D721Med (cell line): Measurements from ENCODE around the gene AREL1.
"Not testable (repeated sequence)": the region's sequence is repeated elsewhere in the genome, so short reads cannot be mapped to it uniquely, and the experiment has no call there.

Experiments used
- DNase-seq: peaks from one replicate; pipeline ENCODE4 v3.0.0; 2011; ENCODE audit warnings: low spot score; ENCODE audit not compliant: insufficient read length
- FAIRE-seq: peaks from 2 replicates; lab custom pipeline; 2011; peaks lifted over from hg19 to GRCh38; lab: Jason Lieb, UNC
- TF ChIP-seq, protein P1 (sequence below): IDR thresholded peaks from 2 replicates; pipeline ENCODE4 v1.5.1; 2012; ENCODE audit warnings: mild to moderate bottlenecking, control low read depth; ENCODE audit not compliant: insufficient read depth; ENCODE audit errors: missing control alignments

The AREL1 gene, protein sequence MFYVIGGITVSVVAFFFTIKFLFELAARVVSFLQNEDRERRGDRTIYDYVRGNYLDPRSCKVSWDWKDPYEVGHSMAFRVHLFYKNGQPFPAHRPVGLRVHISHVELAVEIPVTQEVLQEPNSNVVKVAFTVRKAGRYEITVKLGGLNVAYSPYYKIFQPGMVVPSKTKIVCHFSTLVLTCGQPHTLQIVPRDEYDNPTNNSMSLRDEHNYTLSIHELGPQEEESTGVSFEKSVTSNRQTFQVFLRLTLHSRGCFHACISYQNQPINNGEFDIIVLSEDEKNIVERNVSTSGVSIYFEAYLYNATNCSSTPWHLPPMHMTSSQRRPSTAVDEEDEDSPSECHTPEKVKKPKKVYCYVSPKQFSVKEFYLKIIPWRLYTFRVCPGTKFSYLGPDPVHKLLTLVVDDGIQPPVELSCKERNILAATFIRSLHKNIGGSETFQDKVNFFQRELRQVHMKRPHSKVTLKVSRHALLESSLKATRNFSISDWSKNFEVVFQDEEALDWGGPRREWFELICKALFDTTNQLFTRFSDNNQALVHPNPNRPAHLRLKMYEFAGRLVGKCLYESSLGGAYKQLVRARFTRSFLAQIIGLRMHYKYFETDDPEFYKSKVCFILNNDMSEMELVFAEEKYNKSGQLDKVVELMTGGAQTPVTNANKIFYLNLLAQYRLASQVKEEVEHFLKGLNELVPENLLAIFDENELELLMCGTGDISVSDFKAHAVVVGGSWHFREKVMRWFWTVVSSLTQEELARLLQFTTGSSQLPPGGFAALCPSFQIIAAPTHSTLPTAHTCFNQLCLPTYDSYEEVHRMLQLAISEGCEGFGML

DNA sequence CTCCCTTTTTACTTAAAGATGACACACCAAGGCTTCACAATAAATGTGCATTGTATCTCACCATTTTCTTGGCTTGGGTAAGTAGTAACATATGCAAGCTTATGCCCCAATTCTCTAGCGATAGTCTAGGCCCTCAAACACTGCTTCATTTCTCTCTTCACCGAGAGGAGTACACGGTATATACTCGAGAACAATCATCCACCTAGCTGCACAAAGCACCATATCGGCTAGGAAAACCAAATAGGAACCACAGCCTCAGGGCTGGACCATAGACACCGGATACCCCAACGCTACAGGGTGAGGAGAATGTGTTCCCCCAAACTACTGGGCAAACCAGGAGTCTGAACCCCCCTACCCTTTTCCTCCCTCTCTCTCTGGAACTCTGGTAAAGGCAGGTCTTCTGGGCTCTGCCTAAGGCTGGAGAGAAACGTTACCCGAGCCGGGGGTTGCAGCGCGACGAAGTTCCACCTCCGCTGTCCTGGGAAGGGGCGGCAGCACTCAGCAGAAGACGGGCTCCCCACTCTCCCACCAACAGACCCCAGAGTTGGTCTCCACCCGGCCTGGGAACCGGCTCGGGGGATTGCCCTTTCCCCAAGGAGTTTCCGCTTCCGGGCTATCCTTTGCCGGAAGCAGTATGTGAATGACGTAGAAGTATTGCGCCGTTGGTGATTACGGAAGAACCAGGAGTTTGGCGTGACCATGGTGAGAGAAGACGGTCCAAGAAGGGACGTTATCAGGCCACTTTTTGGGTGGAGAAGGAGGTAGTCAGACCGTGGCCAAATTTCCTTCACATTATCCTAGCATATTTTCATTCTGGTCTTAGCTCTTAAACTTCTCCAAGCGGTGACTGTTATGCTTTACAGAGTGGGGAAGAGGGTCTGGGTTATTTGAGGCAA is at the start of gene AREL1, which contains the start of gene FCF1:
AREL1 (minus strand) TSS at position 582 of the 896 bp plus-strand sequence. CDS start 27,465 bp downstream, outside the sequence.
FCF1 (plus strand) TSS at position 646 of the 896 bp plus-strand sequence; CDS start at position 700, 54 bp downstream.
- peak; percentile 87 for DNase-seq
- FAIRE-seq = no peak
- TF ChIP-seq, protein P1, sequence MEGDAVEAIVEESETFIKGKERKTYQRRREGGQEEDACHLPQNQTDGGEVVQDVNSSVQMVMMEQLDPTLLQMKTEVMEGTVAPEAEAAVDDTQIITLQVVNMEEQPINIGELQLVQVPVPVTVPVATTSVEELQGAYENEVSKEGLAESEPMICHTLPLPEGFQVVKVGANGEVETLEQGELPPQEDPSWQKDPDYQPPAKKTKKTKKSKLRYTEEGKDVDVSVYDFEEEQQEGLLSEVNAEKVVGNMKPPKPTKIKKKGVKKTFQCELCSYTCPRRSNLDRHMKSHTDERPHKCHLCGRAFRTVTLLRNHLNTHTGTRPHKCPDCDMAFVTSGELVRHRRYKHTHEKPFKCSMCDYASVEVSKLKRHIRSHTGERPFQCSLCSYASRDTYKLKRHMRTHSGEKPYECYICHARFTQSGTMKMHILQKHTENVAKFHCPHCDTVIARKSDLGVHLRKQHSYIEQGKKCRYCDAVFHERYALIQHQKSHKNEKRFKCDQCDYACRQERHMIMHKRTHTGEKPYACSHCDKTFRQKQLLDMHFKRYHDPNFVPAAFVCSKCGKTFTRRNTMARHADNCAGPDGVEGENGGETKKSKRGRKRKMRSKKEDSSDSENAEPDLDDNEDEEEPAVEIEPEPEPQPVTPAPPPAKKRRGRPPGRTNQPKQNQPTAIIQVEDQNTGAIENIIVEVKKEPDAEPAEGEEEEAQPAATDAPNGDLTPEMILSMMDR = no peak

DNA sequence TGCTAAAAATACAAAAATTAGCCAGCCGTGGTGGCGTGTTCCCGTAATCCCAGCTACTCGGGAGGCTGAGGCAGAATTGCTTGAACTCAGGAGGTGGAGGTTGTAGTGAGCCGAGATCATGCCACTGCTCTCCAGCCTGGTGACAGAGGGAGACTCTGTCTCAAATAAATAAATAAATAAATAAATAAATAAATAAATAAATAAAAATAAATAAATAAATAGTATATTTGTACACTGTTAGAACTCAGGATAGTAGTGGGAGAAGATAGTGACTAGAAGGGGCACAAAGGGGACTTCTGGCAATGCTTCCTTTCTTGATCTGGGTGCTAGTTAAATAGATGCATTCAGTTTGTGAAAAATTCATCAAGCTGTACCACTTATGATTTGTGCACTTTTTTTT is 45.6 kb upstream of the AREL1 start:
- DNase-seq = not testable (repeated sequence)

DNA sequence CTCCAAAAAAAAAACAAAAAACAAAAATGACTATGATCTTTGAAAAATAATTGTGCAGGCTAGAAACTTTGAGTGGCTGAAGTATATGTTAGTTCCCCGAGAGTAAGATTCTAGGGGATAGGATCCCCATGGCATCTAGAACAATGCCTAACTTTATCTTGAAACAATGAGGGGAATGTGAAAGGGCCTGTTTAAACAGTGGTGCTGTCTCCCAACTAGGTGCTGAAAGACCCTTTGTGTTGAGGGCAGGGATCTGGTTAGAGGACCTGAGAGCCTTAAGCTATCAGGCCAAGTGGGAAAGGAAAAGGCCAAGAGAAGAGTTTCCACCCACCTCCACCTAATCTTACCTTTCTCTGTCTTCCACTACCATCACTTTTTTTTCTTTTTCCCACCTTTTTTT is 43.4 kb upstream of the AREL1 start:
- TF ChIP-seq, protein P1 = no peak
- no peak for DNase-seq
- no peak for FAIRE-seq

More for the DNA sequence above, 45.6 kb upstream of the AREL1 start:
- FAIRE-seq = not testable (repeated sequence)

DNA sequence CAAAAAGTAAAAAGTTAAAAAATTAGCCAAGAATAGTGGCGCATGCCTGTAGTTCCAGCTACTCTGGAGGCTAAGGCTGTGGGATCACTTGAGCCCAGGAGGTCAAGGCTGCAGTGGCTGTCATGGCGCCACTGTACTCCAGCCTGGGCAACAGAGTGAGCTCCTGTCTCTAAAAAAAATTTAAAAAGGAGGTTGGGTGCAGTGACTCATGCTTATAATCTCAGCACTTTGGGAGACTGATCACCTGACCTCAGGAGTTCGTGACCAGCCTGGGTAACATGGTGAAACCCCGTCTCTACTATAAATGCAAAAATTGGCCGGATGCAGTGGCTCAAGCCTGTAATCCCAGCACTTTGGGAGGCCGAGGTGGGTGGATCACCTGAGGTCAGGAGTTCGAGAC is 42.0 kb upstream of the AREL1 start:
- TF ChIP-seq, protein P1 = no peak
- FAIRE-seq = no peak
- DNase-seq = no peak

DNA sequence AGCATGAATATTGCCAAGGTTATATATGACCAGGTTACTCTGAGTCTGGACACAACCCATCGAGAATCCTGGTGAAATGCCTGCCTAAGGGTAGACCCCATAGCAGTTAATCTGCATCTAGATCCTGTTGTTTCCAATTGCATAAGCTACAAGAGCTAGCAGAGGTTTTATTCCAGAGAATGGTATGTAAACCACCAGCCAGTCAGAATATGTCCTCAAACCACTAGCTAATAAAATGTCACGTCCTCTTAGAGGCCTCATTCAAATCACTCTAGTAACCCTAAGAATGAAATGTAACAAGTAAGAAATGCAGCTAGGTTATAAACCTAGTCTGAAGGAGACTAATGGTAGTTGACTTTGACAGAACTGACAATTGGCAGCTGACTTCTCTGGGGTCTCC is 41.3 kb upstream of the AREL1 start:
- FAIRE-seq = no peak
- no peak for DNase-seq
- TF ChIP-seq, protein P1 = no peak

DNA sequence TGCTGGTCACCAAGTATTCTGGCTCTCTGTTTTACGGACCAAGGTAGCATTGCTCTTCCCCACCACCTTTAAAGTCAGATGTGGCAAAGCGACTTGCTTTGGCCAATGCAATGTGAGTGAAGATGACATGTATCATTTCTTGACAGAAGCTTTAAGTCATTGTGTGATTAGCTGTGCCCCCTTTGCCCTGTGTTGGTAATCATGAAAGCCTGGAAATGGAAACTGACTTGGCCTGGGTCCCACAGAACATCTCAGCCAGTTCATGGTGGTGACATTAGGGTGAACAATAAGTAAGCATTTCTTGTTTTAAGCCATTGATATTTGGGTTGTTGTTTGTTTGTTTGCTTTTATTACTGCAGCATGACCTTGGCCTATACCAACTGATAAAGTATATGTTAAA is 34.4 kb upstream of the AREL1 start:
- DNase-seq (no peak), FAIRE-seq (no peak)

More for the DNA sequence above, 34.4 kb upstream of the AREL1 start:
- TF ChIP-seq, protein P1 = no peak
